Measurements from ENCODE around the gene C11orf24.
"Not testable (repeated sequence)": the region's sequence is repeated elsewhere in the genome, so short reads cannot be mapped to it uniquely, and the experiment has no call there.

The C11orf24 gene

GRCh38 chr11:68269414-68270081 lies 2.2 kb downstream of the C11orf24 start:
- no peak for DNase-seq

- no peak for DNase-seq
These were observed 3.9 kb downstream of the C11orf24 start for GRCh38 chr11:68267881-68268240.

- no peak for DNase-seq
These were observed 4.6 kb downstream of the C11orf24 start for GRCh38 chr11:68266936-68267880.

GRCh38 chr11:68266121-68266891 lies 5.5 kb downstream of the C11orf24 start:
- DNase-seq, result no peak

GRCh38 chr11:68264741-68265540 lies 6.8 kb downstream of the C11orf24 start:
- no peak for DNase-seq

GRCh38 chr11:68264244-68264643 lies 7.5 kb downstream of the C11orf24 start:
- DNase-seq, result no peak

- DNase-seq, result no peak
These were observed 8.2 kb downstream of the C11orf24 start for GRCh38 chr11:68263444-68264035.

- DNase-seq, result no peak
These were observed 9.3 kb downstream of the C11orf24 start for GRCh38 chr11:68262544-68262827.

- no peak for DNase-seq
These were observed 9.8 kb downstream of the C11orf24 start for GRCh38 chr11:68261749-68262543.

- no peak for DNase-seq
These were observed 10.8 kb downstream of the C11orf24 start for GRCh38 chr11:68261006-68261405.

- no peak for DNase-seq
These were observed 11.3 kb downstream of the C11orf24 start for GRCh38 chr11:68260484-68260883.

- no peak for DNase-seq
These were observed 12.4 kb downstream of the C11orf24 start for GRCh38 chr11:68259122-68259959.

GRCh38 chr11:68258363-68258765 lies 13.4 kb downstream of the C11orf24 start:
- DNase-seq, result no peak

GRCh38 chr11:68257477-68258362 lies 14.1 kb downstream of the C11orf24 start:
- DNase-seq, result peak; percentile 88

- no peak for DNase-seq
These were observed 15.4 kb downstream of the C11orf24 start for GRCh38 chr11:68256331-68256741.

- no peak for DNase-seq
These were observed 16.2 kb downstream of the C11orf24 start for GRCh38 chr11:68255526-68255925.

GRCh38 chr11:68254421-68254820 lies 17.4 kb downstream of the C11orf24 start:
- no peak for DNase-seq

- DNase-seq, result no peak
These were observed 20.0 kb downstream of the C11orf24 start for GRCh38 chr11:68251765-68252164.

GRCh38 chr11:68244912-68245311 lies 26.9 kb downstream of the C11orf24 start:
- not testable (repeated sequence) for DNase-seq
